ENCODE measurements around the gene NEURL3. TPM values are rescaled to one million over a fixed set of nuclear protein-coding genes. Genes with fewer than 3 reads are reported as not detected.
"Not testable (repeated sequence)": the region's sequence is repeated elsewhere in the genome, so short reads cannot be mapped to it uniquely, and the experiment has no call there.

NEURL3 gene
- polyA plus RNA-seq, 3 donors from 2014 or later: not detected

GRCh38 chr2:96503637-96504243 is 1.4 kb downstream of the NEURL3 start:
- Mint-ChIP-seq H3K4me1 (peaks cover 5 to 10% of the 10 kb centered on the region in 2 donors), H3K27me3 (ENCODE audit: low read depth in 3 of 3) (peaks cover 2 to 8% (median 3%) of the 10 kb centered on the region in 3 donors), H3K9me3 (no peaks in the 10 kb centered on the region), H3K27ac (no peak overlapping the region), H3K4me3 (no peak overlapping the region), H3K36me3 (peaks cover 0 to 3% (median 0%) of the 10 kb centered on the region in 3 donors)
- DNase-seq: no peak

- Mint-ChIP-seq H3K4me3 (no peak overlapping the region), H3K27ac (no peak overlapping the region), H3K36me3 (peaks cover 0 to 3% (median 0%) of the 10 kb centered on the region in 3 donors), H3K27me3 (ENCODE audit: low read depth in 3 of 3) (peaks cover 2 to 8% (median 3%) of the 10 kb centered on the region in 3 donors), H3K4me1 (peaks cover 4 to 5% of the 10 kb centered on the region in 2 donors), H3K9me3 (no peaks in the 10 kb centered on the region)
- no peak for DNase-seq
Observed at GRCh38 chr2:96502891-96503636, 2.1 kb downstream of the NEURL3 start.

DNA sequence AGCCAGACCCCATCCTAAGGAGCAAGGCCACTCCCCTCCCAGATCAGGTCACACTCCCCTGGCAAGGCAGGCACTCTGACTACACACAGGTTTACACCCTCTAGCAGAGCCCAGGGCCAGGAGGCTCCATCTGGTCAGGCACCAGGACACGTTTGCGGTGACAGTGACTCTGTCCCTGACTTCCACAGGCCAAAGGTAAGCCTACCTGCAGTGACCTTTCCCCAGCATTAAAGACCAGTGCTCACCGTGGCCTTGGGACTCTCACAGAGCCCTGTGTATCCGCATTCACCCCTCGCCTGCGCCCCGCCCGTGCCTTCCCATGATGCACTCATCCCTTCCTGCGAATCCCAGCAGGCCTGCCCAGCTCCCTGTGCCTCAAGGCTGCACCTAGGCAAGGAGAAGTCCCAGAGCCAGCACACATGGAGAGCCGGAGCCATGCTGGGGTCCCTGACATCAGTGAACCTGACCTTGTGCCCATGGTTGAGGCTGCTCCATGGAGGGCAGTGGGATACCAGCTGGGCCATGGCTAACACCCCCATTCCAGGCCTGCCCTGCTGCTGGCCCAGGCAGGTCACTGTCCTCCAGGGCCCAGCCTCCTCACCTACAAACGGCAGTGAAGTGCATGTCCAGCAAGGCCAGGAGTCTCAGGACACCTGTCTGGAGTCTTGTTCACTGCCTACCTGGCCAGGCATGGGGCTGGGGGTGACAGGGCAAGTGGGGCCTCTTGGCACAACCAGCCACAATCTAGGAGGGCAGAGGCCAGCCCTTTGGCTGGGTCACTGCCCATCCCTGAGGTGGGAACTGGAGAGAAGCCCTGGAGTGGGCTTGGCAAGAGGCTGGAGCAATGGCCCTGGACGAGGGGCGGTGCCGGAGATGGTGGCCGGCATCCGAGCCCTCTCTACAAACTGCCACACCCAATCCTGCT is 3.0 kb downstream of the NEURL3 start:
- Mint-ChIP-seq H3K27ac (no peak overlapping the region), H3K36me3 (peaks cover 0 to 3% (median 0%) of the 10 kb centered on the region in 3 donors), H3K27me3 (ENCODE audit: low read depth in 3 of 3) (peaks cover 0 to 8% (median 3%) of the 10 kb centered on the region in 3 donors), H3K4me1 (no peaks in the 10 kb centered on the region), H3K9me3 (no peaks in the 10 kb centered on the region), H3K4me3 (no peak overlapping the region)
- no peak for DNase-seq

- no peak overlapping the region for H3K27ac Mint-ChIP-seq
- peaks cover 0 to 8% (median 2%) of the 10 kb centered on the region in 3 donors for H3K27me3 Mint-ChIP-seq (ENCODE audit: low read depth in 3 of 3)
- H3K4me1 Mint-ChIP-seq: no peaks in the 10 kb centered on the region
- no peaks in the 10 kb centered on the region for H3K9me3 Mint-ChIP-seq
- no peak for DNase-seq
- H3K4me3 Mint-ChIP-seq: no peak overlapping the region
- peaks cover 0 to 3% (median 0%) of the 10 kb centered on the region in 3 donors for H3K36me3 Mint-ChIP-seq
Observed at GRCh38 chr2:96501471-96501874, 3.7 kb downstream of the NEURL3 start.

- Mint-ChIP-seq H3K9me3 (peaks cover 0 to 5% (median 0%) of the 10 kb centered on the region in 6 donors), H3K27me3 (ENCODE audit: low read depth in 3 of 3) (peaks cover 0 to 8% (median 3%) of the 10 kb centered on the region in 3 donors), H3K4me1 (no peaks in the 10 kb centered on the region), H3K4me3 (no peak overlapping the region), H3K27ac (no peak overlapping the region), H3K36me3 (peaks cover 0 to 3% (median 0%) of the 10 kb centered on the region in 3 donors)
- DNase-seq: no peak
Observed at GRCh38 chr2:96500385-96501066, 4.6 kb downstream of the NEURL3 start.

- DNase-seq: no peak
- peaks cover 0 to 11% (median 4%) of the 10 kb centered on the region in 3 donors for H3K27me3 Mint-ChIP-seq (ENCODE audit: low read depth in 3 of 3)
- H3K27ac Mint-ChIP-seq: no peak overlapping the region
- no peak overlapping the region for H3K4me3 Mint-ChIP-seq
- peaks cover 0 to 10% (median 7%) of the 10 kb centered on the region in 6 donors for H3K9me3 Mint-ChIP-seq
- peaks cover 0 to 3% (median 1%) of the 10 kb centered on the region in 3 donors for H3K36me3 Mint-ChIP-seq
- no peaks in the 10 kb centered on the region for H3K4me1 Mint-ChIP-seq
Observed at GRCh38 chr2:96499061-96499960, 5.8 kb downstream of the NEURL3 start.

GRCh38 chr2:96498611-96499010 is 6.5 kb downstream of the NEURL3 start:
- not testable (repeated sequence) for DNase-seq, H3K4me3 Mint-ChIP-seq, H3K36me3 Mint-ChIP-seq, H3K4me1 Mint-ChIP-seq, H3K27ac Mint-ChIP-seq
- Mint-ChIP-seq H3K9me3 (peaks cover 0 to 13% (median 11%) of the 10 kb centered on the region in 6 donors), H3K27me3 (ENCODE audit: low read depth in 3 of 3) (peaks cover 0 to 13% (median 6%) of the 10 kb centered on the region in 3 donors)

DNA sequence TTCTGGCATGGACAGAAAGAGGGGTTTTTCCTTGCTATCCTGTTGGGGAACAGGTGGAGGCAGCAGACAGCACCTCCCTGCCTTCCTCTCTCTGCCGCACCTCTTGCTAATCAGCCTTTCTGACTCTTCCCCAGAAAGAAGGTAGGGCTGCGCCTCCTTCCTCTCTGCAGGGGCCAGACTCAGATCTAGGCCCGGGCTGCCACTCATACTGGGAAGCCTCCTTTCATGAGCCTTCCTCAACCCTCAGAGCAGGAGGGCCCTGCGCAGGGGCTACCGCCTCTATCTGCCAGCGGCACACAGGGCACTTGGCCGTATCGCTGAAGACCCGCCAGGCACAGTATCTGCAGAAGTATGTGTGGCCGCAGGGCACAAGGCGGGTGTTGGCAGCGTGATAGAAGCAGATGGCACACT is 7.1 kb downstream of the NEURL3 start:
- no peak for DNase-seq
- no peak overlapping the region for H3K27ac Mint-ChIP-seq
- H3K27me3 Mint-ChIP-seq (ENCODE audit: low read depth in 3 of 3): peaks cover 0 to 13% (median 6%) of the 10 kb centered on the region in 3 donors
- peaks cover 0 to 3% (median 3%) of the 10 kb centered on the region in 3 donors for H3K36me3 Mint-ChIP-seq
- peaks cover 0 to 13% (median 11%) of the 10 kb centered on the region in 6 donors for H3K9me3 Mint-ChIP-seq
- H3K4me3 Mint-ChIP-seq: no peak overlapping the region
- H3K4me1 Mint-ChIP-seq: no peaks in the 10 kb centered on the region

GRCh38 chr2:96495982-96496629 is 9.1 kb downstream of the NEURL3 start:
- no peak for DNase-seq
- no peaks in the 10 kb centered on the region for H3K4me1 Mint-ChIP-seq
- H3K27ac Mint-ChIP-seq: no peak overlapping the region
- H3K9me3 Mint-ChIP-seq: peaks cover 0 to 13% (median 11%) of the 10 kb centered on the region in 6 donors
- peaks cover 2 to 11% (median 7%) of the 10 kb centered on the region in 3 donors for H3K27me3 Mint-ChIP-seq (ENCODE audit: low read depth in 3 of 3)
- H3K4me3 Mint-ChIP-seq: no peak overlapping the region
- H3K36me3 Mint-ChIP-seq: peaks cover 0 to 3% (median 3%) of the 10 kb centered on the region in 3 donors

GRCh38 chr2:96494188-96494587 is 11.0 kb downstream of the NEURL3 start:
- H3K9me3 Mint-ChIP-seq: peaks cover 0 to 13% (median 11%) of the 10 kb centered on the region in 6 donors
- H3K4me1 Mint-ChIP-seq: no peaks in the 10 kb centered on the region
- H3K4me3 Mint-ChIP-seq: no peak overlapping the region
- no peak for DNase-seq
- H3K27me3 Mint-ChIP-seq (ENCODE audit: low read depth in 3 of 3): peaks cover 2 to 7% (median 4%) of the 10 kb centered on the region in 3 donors
- H3K36me3 Mint-ChIP-seq: peaks cover 0 to 3% (median 0%) of the 10 kb centered on the region in 3 donors
- H3K27ac Mint-ChIP-seq: no peak overlapping the region

DNA sequence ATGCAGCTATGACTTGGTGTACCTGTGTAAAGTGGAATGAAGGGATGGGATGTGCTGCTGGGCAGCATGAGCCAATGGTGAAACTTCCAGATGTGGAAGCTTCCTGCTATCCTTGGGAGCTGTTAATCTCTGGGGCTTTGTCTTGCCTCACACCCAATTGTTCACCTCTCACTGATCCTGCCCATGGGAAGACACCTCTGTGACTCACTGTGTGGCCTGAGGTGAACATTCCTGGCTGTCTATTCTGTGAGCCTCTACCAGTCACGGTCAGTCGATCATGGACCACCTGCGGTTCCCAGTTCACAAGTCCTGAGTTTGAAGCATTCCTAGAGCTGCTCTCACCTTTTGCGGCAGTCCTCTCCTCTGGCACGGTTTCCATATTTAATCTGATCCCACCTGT is 12.1 kb downstream of the NEURL3 start:
- Mint-ChIP-seq H3K36me3 (peaks cover 0 to 3% (median 0%) of the 10 kb centered on the region in 3 donors), H3K27me3 (ENCODE audit: low read depth in 3 of 3) (peaks cover 2 to 7% (median 4%) of the 10 kb centered on the region in 3 donors), H3K4me3 (no peak overlapping the region), H3K9me3 (peaks cover 0 to 13% (median 11%) of the 10 kb centered on the region in 6 donors), H3K27ac (no peak overlapping the region), H3K4me1 (no peaks in the 10 kb centered on the region)
- no peak for DNase-seq

All from immature natural killer cell (primary cell).